Raji (cell line): ENCODE results near the gene KCNC3.

Source experiments
- POLR2A ChIP-seq: IDR thresholded peaks from 2 replicates; pipeline ENCODE4 v1.6.1; 2011; ENCODE audit warnings: low read depth, low read length, control low read depth; ENCODE audit not compliant: insufficient read depth

KCNC3 gene

GRCh38 chr19:50333235-50333736 is 4.1 kb upstream of the KCNC3 start:
- TF ChIP-seq POLR2A, result no peak

GRCh38 chr19:50332244-50333038 is 3.3 kb upstream of the KCNC3 start:
- no peak for TF ChIP-seq POLR2A

GRCh38 chr19:50331994-50332243 is 2.7 kb upstream of the KCNC3 start:
- TF ChIP-seq POLR2A, result no peak

- 0 out of 2 replicates have a peak, but pooled peaks have one; percentile 18 for TF ChIP-seq POLR2A
Measured at GRCh38 chr19:50331221-50331993, 2.2 kb upstream of the KCNC3 start.

DNA sequence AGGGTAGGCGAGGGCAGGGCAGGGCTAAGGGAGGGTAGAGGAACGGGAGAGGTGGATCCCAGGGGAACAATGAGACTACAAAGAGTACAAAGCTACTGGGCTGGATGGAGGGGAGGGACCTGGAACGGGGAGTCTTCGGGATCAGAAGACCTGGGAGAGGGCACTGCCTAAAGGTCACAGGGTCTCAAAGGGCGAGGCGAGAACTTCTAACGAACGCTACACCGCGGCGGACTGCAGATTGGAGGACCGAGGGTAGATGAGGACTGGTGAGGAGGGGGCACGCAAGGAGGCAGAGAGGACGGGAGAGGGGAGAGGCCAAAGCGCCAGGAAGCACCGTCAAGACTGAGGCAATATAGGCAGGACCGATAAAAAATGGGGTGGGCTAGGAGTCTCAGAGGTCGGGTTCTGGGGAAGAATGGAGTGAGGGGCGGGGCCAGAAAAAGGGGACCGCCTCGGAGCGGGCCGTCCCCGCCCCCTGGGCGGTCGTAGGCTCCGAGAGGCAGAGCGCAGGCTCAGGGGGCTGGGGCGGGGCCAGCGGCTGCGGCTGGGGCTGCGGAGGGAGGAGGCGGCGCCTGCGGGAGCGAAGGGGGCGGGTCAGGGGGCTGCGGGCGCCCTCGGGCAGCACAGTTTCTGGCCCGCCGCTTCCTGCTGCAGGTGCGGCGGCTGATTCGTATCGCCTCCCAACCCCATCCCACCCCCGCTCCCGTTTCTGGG is 1.3 kb upstream of the KCNC3 start:
- TF ChIP-seq POLR2A, result peak; percentile 44

DNA sequence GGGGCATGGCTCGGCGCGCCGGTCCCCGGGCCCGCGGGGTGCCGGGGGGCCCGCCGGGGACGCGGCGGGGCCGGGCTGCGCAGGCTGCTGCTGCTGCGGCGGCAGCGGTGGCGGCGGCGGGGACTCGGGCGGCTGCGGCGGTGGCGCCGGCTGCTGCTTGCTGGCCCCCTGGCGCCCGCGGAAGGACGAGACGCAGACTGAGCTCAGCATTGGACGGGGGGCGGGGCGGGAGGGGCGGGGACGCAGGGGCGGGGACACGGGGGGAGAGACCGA is 368 bp downstream of the KCNC3 start:
- TF ChIP-seq POLR2A, result no peak

- TF ChIP-seq POLR2A, result no peak
Measured at GRCh38 chr19:50328224-50328872, 829 bp downstream of the KCNC3 start.

GRCh38 chr19:50327461-50328223 is 1.5 kb downstream of the KCNC3 start:
- no peak for TF ChIP-seq POLR2A

GRCh38 chr19:50327013-50327412 is 2.2 kb downstream of the KCNC3 start:
- TF ChIP-seq POLR2A, result no peak

GRCh38 chr19:50326101-50326664 is 3.0 kb downstream of the KCNC3 start:
- TF ChIP-seq POLR2A, result no peak

DNA sequence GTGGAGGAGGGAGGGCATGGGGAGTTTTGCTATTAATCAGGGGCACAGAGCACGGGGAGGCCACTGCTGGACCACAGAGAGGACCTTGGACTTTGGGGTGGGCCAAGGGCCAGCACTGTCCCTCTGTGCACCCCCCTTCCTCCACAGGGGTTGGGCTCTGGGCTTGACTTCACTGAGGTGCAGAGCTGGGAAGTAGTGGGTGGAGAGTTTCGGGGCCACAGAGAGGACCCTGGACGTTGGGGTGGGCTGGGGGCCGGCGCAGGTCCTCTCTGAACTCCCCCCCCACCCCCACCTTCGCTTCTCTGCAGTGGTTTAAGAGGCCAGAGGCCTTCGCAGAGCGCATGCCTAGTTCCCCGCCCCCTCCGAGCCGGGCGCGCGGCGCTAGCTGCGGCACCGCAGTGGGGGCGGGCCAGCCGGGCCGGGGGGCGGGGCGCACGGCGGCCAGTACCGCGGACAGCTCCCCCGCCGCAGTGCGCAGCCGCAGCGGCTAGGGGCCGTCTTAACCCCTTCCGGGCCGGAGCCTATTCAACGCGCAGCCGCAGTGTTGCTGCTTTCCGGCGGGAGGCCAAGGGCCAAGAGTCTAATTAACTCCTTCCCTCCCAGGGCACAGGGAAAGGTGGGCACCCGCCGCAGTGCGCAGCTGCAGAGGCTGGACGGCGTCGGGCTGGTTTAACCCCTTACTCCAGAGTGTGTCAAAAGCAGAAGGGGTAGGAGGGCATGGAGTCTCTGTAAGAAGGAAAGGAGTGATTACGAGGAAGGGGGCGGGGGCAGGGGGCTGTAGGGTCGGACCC is 3.7 kb downstream of the KCNC3 start:
- TF ChIP-seq POLR2A, result no peak

- no peak for TF ChIP-seq POLR2A
Measured at GRCh38 chr19:50324331-50324730, 4.8 kb downstream of the KCNC3 start.

DNA sequence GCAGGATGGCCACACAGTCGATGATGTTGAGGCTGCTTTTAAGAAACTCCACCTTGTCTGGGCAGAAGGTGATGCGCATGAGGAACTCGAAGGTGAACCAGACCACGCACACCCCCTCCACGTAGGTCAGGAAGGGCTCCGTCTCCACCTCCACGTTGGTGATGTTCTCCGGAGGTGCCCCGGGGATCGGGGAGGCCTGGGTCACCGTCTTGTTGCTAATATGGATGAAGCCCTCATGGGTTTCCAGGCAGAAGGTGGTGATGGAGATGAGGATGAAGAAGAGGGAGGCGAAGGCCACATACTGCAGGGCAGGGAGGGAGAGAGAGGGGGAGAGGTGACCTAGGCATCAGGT is 5.4 kb downstream of the KCNC3 start:
- no peak for TF ChIP-seq POLR2A
